Measurements from ENCODE around the gene ZCWPW2. TPM values are rescaled to one million over a fixed set of nuclear protein-coding genes. Genes with fewer than 3 reads are reported as not detected.

Gene ZCWPW2
- 1 to 10 TPM; 1.2 to 3.4 TPM for total RNA-seq

GRCh38 chr3:28348629-28349468 lies at the start of gene ZCWPW2, which contains the start of gene AZI2:
Gene ZCWPW2, plus strand, starts transcription at chr3:28348721. Its CDS starts 64,348 bp downstream, at chr3:28413069.
Gene AZI2, minus strand, starts transcription at chr3:28348824. Its CDS starts 8,207 bp downstream, at chr3:28340617.
- H3K27ac ChIP-seq = peak within 1 kb of the TSS; percentile 98
- peaks cover 0 to 56% of the 10 kb centered on the region in 2 donors for H3K4me1 ChIP-seq
- peak within 1 kb of the TSS; percentile 70 to 79 for H3K4me3 ChIP-seq
- H3K36me3 ChIP-seq = peaks cover 8% of the 10 kb centered on the region
- no peaks in the 10 kb centered on the region for H3K27me3 ChIP-seq
- TF ChIP-seq CTCF (IDR thresholded peaks at IDR 0.05) = peak in 1 of 2 donors; percentile 35
- H3K9me3 ChIP-seq = peaks cover 0 to 7% of the 10 kb centered on the region in 2 donors
- peak; percentile 95 for DNase-seq (ENCODE audit: low spot score)

GRCh38 chr3:28299705-28300104 lies 48.8 kb upstream of the ZCWPW2 start:
- Histone ChIP-seq H3K27me3 (no peaks in the 10 kb centered on the region), H3K4me3 (no peak overlapping the region), H3K36me3 (no peaks in the 10 kb centered on the region), H3K9me3 (no peaks in the 10 kb centered on the region), H3K27ac (no peak overlapping the region), H3K4me1 (no peaks in the 10 kb centered on the region)
- DNase-seq (ENCODE audit: low spot score) = no peak
- no peak for TF ChIP-seq CTCF (IDR thresholded peaks at IDR 0.05)

GRCh38 chr3:28300345-28300962 lies 48.1 kb upstream of the ZCWPW2 start:
- no peak overlapping the region for H3K27ac ChIP-seq
- TF ChIP-seq CTCF (IDR thresholded peaks at IDR 0.05) = no peak
- H3K4me3 ChIP-seq = no peak overlapping the region
- no peaks in the 10 kb centered on the region for H3K27me3 ChIP-seq
- DNase-seq (ENCODE audit: low spot score) = no peak
- no peaks in the 10 kb centered on the region for H3K36me3 ChIP-seq
- H3K9me3 ChIP-seq = no peaks in the 10 kb centered on the region
- no peaks in the 10 kb centered on the region for H3K4me1 ChIP-seq

GRCh38 chr3:28301688-28302087 lies 46.8 kb upstream of the ZCWPW2 start:
- no peak for DNase-seq (ENCODE audit: low spot score)
- no peak for TF ChIP-seq CTCF (IDR thresholded peaks at IDR 0.05)
- Histone ChIP-seq H3K27ac (no peak overlapping the region), H3K36me3 (no peaks in the 10 kb centered on the region), H3K9me3 (no peaks in the 10 kb centered on the region), H3K4me3 (no peak overlapping the region), H3K27me3 (no peaks in the 10 kb centered on the region), H3K4me1 (no peaks in the 10 kb centered on the region)

GRCh38 chr3:28308196-28308595 lies 40.3 kb upstream of the ZCWPW2 start:
- Histone ChIP-seq H3K4me3 (no peak overlapping the region), H3K36me3 (no peaks in the 10 kb centered on the region), H3K27me3 (no peaks in the 10 kb centered on the region)

More at GRCh38 chr3:28308196-28308595, 40.3 kb upstream of the ZCWPW2 start:
- Histone ChIP-seq H3K27ac (no peak overlapping the region), H3K4me1 (no peaks in the 10 kb centered on the region), H3K9me3 (no peaks in the 10 kb centered on the region)
- no peak for TF ChIP-seq CTCF (IDR thresholded peaks at IDR 0.05)
- DNase-seq (ENCODE audit: low spot score) = no peak

Measured in right atrium auricular region (tissue), 2 donors.